OCI-LY7 (cell line): ENCODE data around the gene PLCB1. TPM values are rescaled to one million over a fixed set of nuclear protein-coding genes. Genes with fewer than 3 reads are reported as not detected.

Experiments
- BruUV-seq: library from RNA; stranded (reverse); fragments of 400-500 nt; replicated peaks from 2 replicates; lab custom pipeline; 2021; lab: Mats Ljungman, UMichigan
- CTCF ChIA-PET: fragments of 300-600 bp; sonication (Branson Sonifier 250); formaldehyde crosslinking; loops from one replicate; lab custom pipeline; 2022; ENCODE audit warnings: antibody characterized with exemption; ENCODE audit not compliant: unreplicated experiment; lab: Charles Lee
- POLR2A ChIA-PET: fragments of 300-600 bp; sonication (Branson Sonifier 250); formaldehyde crosslinking; loops from one replicate; lab custom pipeline; 2022; ENCODE audit warnings: antibody characterized with exemption; lab: Charles Lee
- DNase-seq: peaks from one replicate; pipeline ENCODE4 v3.0.0-alpha.2; 2015; ENCODE audit warnings: low spot score
- H2AFZ ChIP-seq: fragments of 200-600 bp; sonication (generic), shearing (Covaris generic); 2 replicates; pipeline ENCODE4 v1.6.1; 2014; ENCODE audit warnings: mild to moderate bottlenecking, antibody characterized with exemption, low read length, moderate library complexity
- H3K27ac ChIP-seq: fragments of 200-600 bp; sonication (generic); 2 replicates; pipeline ENCODE4 v1.5.1; 2014; ENCODE audit warnings: mixed run types, low read depth, mild to moderate bottlenecking, moderate library complexity, low read length, inconsistent platforms; ENCODE audit not compliant: poor library complexity, severe bottlenecking
- H3K36me3 ChIP-seq: fragments of 200-600 bp; sonication (generic); 2 replicates; pipeline ENCODE4 v1.6.1; 2014; ENCODE audit warnings: mild to moderate bottlenecking, antibody characterized with exemption, low read length, moderate library complexity, mixed read lengths; ENCODE audit not compliant: insufficient read depth
- H3K4me1 ChIP-seq: fragments of 200-600 bp; sonication (generic); 2 replicates; pipeline ENCODE4 v1.5.1; 2014; ENCODE audit warnings: mild to moderate bottlenecking, low read length; ENCODE audit not compliant: insufficient read depth, poor library complexity, severe bottlenecking
- H3K4me2 ChIP-seq: fragments of 200-600 bp; sonication (generic); 2 replicates; pipeline ENCODE4 v1.6.1; 2014; ENCODE audit warnings: mild to moderate bottlenecking, low read length
- H3K4me3 ChIP-seq: fragments of 200-600 bp; sonication (generic); 2 replicates; pipeline ENCODE4 v1.5.1; 2014; ENCODE audit warnings: mild to moderate bottlenecking, low read depth, low read length; ENCODE audit not compliant: poor library complexity, severe bottlenecking
- H3K79me2 ChIP-seq: fragments of 200-600 bp; sonication (generic); 2 replicates; pipeline ENCODE4 v1.6.1; 2016; ENCODE audit warnings: low read depth, mild to moderate bottlenecking, low read length, moderate library complexity, mixed read lengths; ENCODE audit not compliant: insufficient read depth
- H3K9me2 ChIP-seq: fragments of 200-600 bp; sonication (generic); 2 replicates; pipeline ENCODE4 v1.6.1; 2016; ENCODE audit warnings: mild to moderate bottlenecking, low read length, mixed read lengths; ENCODE audit not compliant: insufficient read depth
- H3K9me3 ChIP-seq: fragments of 200-600 bp; sonication (generic); 2 replicates; pipeline ENCODE4 v1.6.1; 2014; ENCODE audit warnings: mild to moderate bottlenecking, mixed run types, low read length, mixed read lengths
- H4K20me1 ChIP-seq: fragments of 200-600 bp; sonication (generic); 2 replicates; pipeline ENCODE4 v1.6.1; 2014; ENCODE audit warnings: mild to moderate bottlenecking, antibody characterized with exemption, low read length, moderate library complexity, mixed read lengths; ENCODE audit not compliant: insufficient read depth
- CTCF ChIP-seq: fragments of 200-600 bp; sonication (generic); conservative IDR thresholded peaks from 2 replicates; pipeline ENCODE4 v1.5.1; 2014; ENCODE audit warnings: mild to moderate bottlenecking, antibody characterized with exemption, low read length, moderate library complexity, mixed read lengths
- EZH2phosphoT487 ChIP-seq: fragments of 200-600 bp; sonication (generic); IDR thresholded peaks from 2 replicates; pipeline ENCODE4 v1.6.1; 2018; ENCODE audit warnings: low read depth, borderline replicate concordance, mild to moderate bottlenecking, mixed run types, antibody characterized with exemption, low read length, moderate library complexity, mixed read lengths
- intact Hi-C: fragments of 100-400 bp; cut with micrococcal nuclease; formaldehyde crosslinking; loops from one replicate; pipeline ENCODE4 v1.10.0; 2022; ENCODE audit not compliant: unreplicated experiment
- total RNA-seq, 2 experiments: library from RNA; depleted of rRNA in 1 of 2; stranded (reverse); fragments of >200 nt in 1 of 2; shearing (Covaris generic) in 1 of 2; gene quantifications; 2 replicates each; pipeline ENCODE4 v1.2.3, GENCODE V29; 2014 to 2022

The PLCB1 gene
- total RNA-seq, 2 experiments from 2014 or later, result 14.6 to 30.5 TPM

GRCh38 chr20:8675896-8676295 is 543.8 kb downstream of the PLCB1 start:
- no peak overlapping the region for H3K4me3 ChIP-seq
- BruUV-seq, result no TSS peak
- DNase-seq, result no peak
- no peaks in the 10 kb centered on the region for H3K4me1 ChIP-seq
- no peaks in the 10 kb centered on the region for H3K79me2 ChIP-seq
- no peaks in the 10 kb centered on the region for H3K9me3 ChIP-seq
- intact Hi-C loops, result no loop called here
- H3K9me2 ChIP-seq, result no peaks in the 10 kb centered on the region
- H3K4me2 ChIP-seq, result no peak overlapping the region
- POLR2A ChIA-PET, result no interaction called here
- H3K36me3 ChIP-seq, result no peaks in the 10 kb centered on the region
- CTCF ChIA-PET, result no interaction called here
- H4K20me1 ChIP-seq, result no peaks in the 10 kb centered on the region
- H3K27ac ChIP-seq, result no peak overlapping the region
- TF ChIP-seq EZH2phosphoT487, result no peak
- TF ChIP-seq CTCF, result no peak
- no peak overlapping the region for H2AFZ ChIP-seq

- no peak for DNase-seq
- H2AFZ ChIP-seq, result no peak overlapping the region
- intact Hi-C loops, result no loop called here
- no peaks in the 10 kb centered on the region for H3K4me1 ChIP-seq
- H3K36me3 ChIP-seq, result no peaks in the 10 kb centered on the region
- H3K27ac ChIP-seq, result no peak overlapping the region
- ChIA-PET CTCF (no interaction called here), POLR2A (interaction anchor here (1.2 kb wide), 1 partner anchor 15 kb away, joined by 3 read pairs; no protein-coding TSS in a partner anchor)
- H3K4me3 ChIP-seq, result no peak overlapping the region
- no peaks in the 10 kb centered on the region for H3K79me2 ChIP-seq
- no peaks in the 10 kb centered on the region for H3K9me3 ChIP-seq
- H3K9me2 ChIP-seq, result no peaks in the 10 kb centered on the region
- TF ChIP-seq CTCF (no peak), EZH2phosphoT487 (no peak)
- no peaks in the 10 kb centered on the region for H4K20me1 ChIP-seq
- BruUV-seq, result no TSS peak
- no peak overlapping the region for H3K4me2 ChIP-seq
Measured at GRCh38 chr20:8678098-8678776, 546.2 kb downstream of the PLCB1 start.

GRCh38 chr20:8689337-8689736 is 557.3 kb downstream of the PLCB1 start:
- no TSS peak for BruUV-seq
- intact Hi-C loops, result no loop called here
- Histone ChIP-seq H3K36me3 (no peaks in the 10 kb centered on the region; the same call in 1 of the 2 replicates), H3K4me2 (no peak overlapping the region), H4K20me1 (no peaks in the 10 kb centered on the region), H3K79me2 (no peaks in the 10 kb centered on the region), H3K9me2 (no peaks in the 10 kb centered on the region), H3K4me3 (no peak overlapping the region), H3K4me1 (no peaks in the 10 kb centered on the region), H3K9me3 (peaks cover 12% of the 10 kb centered on the region; the same call in 1 of the 2 replicates), H2AFZ (no peak overlapping the region), H3K27ac (no peak overlapping the region)
- no peak for DNase-seq
- ChIA-PET CTCF (no interaction called here), POLR2A (interaction anchor here (0.6 kb wide), 2 partner anchors 13 to 14 kb away, joined by 4 read pairs; no protein-coding TSS in a partner anchor)
- no peak for TF ChIP-seq EZH2phosphoT487
- no peak for TF ChIP-seq CTCF
